ENCODE results near the gene ARMC7.

Gene ARMC7

GRCh38 chr17:75087558-75088453, 22.0 kb upstream of the ARMC7 start, which contains the start of gene SLC16A5:
TSS of gene SLC16A5 (plus strand) at chr17:75087954. CDS start at chr17:75093637, 5,683 bp downstream.
- no peaks in the 10 kb centered on the region for H3K27me3 ChIP-seq (ENCODE audit: control insufficient read depth in 5 of 5, insufficient read depth in 4 of 5, low read length in 5 of 5)
- peak within 1 kb of the TSS; percentile 38 to 84 (median 80) for H3K9ac ChIP-seq (ENCODE audit: low read length in 5 of 5)
- no peaks in the 10 kb centered on the region for H3K9me3 ChIP-seq (ENCODE audit: control insufficient read depth in 5 of 5, low read length in 5 of 5)
- H3K4me1 ChIP-seq (ENCODE audit: control insufficient read depth in 5 of 5, insufficient read depth in 5 of 5, low read length in 5 of 5), result peaks cover 3 to 46% (median 31%) of the 10 kb centered on the region in 5 donors
- peak within 1 kb of the TSS; percentile 60 for H3K27ac ChIP-seq (ENCODE audit: low read depth, low read length)
- peak within 1 kb of the TSS; percentile 65 to 77 (median 69) for H3K4me3 ChIP-seq (ENCODE audit: low read depth in 1 of 5, low read length in 5 of 5)
- no peaks in the 10 kb centered on the region for H3K36me3 ChIP-seq (ENCODE audit: control insufficient read depth in 5 of 5, insufficient read depth in 5 of 5, low read length in 5 of 5)

GRCh38 chr17:75088465-75089417, 21.0 kb upstream of the ARMC7 start:
- Histone ChIP-seq H3K4me3 (ENCODE audit: low read depth in 1 of 5, low read length in 5 of 5) (peak overlapping the region; percentile 65 to 77 (median 69)), H3K4me1 (ENCODE audit: control insufficient read depth in 5 of 5, insufficient read depth in 5 of 5, low read length in 5 of 5) (peaks cover 3 to 46% (median 31%) of the 10 kb centered on the region in 5 donors), H3K27ac (ENCODE audit: low read depth, low read length) (peak overlapping the region; percentile 60)

DNA sequence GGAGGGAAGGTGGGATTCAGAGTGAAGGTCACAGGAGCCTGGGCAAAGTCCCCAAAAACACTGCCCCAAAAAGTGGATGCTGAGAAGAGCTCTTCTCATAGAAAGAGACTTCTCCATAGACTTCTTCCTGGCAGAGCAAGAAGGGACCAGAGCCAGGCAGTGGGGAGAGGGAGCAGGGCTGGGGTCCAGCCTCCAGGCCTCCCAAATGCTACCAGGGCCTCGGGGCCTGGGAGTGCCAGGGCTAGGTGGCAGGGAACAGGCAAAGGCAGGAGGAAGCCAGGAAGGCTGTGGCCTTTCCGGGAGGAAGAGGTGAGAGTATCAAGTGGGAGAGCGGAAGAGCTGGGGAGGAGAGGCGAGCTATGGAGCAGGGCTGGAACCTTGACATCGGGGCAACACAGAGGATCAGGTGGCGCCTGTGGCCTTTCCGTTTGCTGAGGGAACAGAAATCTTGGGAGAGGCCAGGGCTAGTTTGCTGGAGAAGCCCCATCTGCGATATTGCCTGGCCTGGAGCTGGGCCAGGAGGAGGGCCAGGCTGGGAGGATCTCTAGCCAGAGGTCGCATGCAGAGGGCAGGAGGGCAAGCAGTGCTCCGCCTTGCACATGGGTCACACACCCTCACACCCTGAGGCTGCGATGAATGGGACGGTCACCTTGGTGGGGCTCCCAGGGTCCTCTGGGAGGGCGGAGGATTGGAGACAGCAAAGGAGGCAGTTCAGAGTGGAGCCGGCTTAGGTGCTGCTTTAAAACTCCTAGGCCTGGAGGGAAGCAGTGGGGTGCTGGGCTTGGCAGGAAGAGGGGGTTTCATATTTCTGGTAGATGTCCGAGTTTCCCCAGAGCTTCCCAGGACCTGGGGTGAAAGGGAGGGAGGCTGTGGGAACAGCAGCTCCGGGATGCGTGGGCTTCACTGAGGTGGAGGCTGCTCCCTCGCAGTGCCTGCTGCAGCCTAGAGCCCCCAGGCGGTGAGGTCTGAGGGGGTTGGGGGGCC, 18.6 kb upstream of the ARMC7 start:
- H3K27ac ChIP-seq (ENCODE audit: low read depth, low read length), result peak overlapping the region; percentile 4
- peak overlapping the region in 3 of 5 donors; percentile 13 to 38 (median 30) for H3K4me3 ChIP-seq (ENCODE audit: low read depth in 1 of 5, low read length in 5 of 5)
- H3K9me3 ChIP-seq (ENCODE audit: control insufficient read depth in 5 of 5, low read length in 5 of 5), result no peaks in the 10 kb centered on the region
- H3K4me1 ChIP-seq (ENCODE audit: control insufficient read depth in 5 of 5, insufficient read depth in 5 of 5, low read length in 5 of 5), result peaks cover 3 to 48% (median 35%) of the 10 kb centered on the region in 5 donors
- no peaks in the 10 kb centered on the region for H3K27me3 ChIP-seq (ENCODE audit: control insufficient read depth in 5 of 5, insufficient read depth in 4 of 5, low read length in 5 of 5)
- H3K9ac ChIP-seq (ENCODE audit: low read length in 5 of 5), result peak overlapping the region in 2 of 5 donors; percentile 11 to 71
- H3K36me3 ChIP-seq (ENCODE audit: control insufficient read depth in 5 of 5, insufficient read depth in 5 of 5, low read length in 5 of 5), result no peaks in the 10 kb centered on the region

More at GRCh38 chr17:75088465-75089417, 21.0 kb upstream of the ARMC7 start:
- H3K36me3 ChIP-seq (ENCODE audit: control insufficient read depth in 5 of 5, insufficient read depth in 5 of 5, low read length in 5 of 5), result no peaks in the 10 kb centered on the region
- H3K9me3 ChIP-seq (ENCODE audit: control insufficient read depth in 5 of 5, low read length in 5 of 5), result no peaks in the 10 kb centered on the region
- no peaks in the 10 kb centered on the region for H3K27me3 ChIP-seq (ENCODE audit: control insufficient read depth in 5 of 5, insufficient read depth in 4 of 5, low read length in 5 of 5)
- H3K9ac ChIP-seq (ENCODE audit: low read length in 5 of 5), result peak overlapping the region; percentile 38 to 84 (median 80)

- no peak overlapping the region for H3K27ac ChIP-seq (ENCODE audit: low read depth, low read length)
- peak overlapping the region in 1 of 5 donors; percentile 30 for H3K4me3 ChIP-seq (ENCODE audit: low read depth in 1 of 5, low read length in 5 of 5)
- peaks cover 3 to 48% (median 37%) of the 10 kb centered on the region in 5 donors for H3K4me1 ChIP-seq (ENCODE audit: control insufficient read depth in 5 of 5, insufficient read depth in 5 of 5, low read length in 5 of 5)
- no peaks in the 10 kb centered on the region for H3K36me3 ChIP-seq (ENCODE audit: control insufficient read depth in 5 of 5, insufficient read depth in 5 of 5, low read length in 5 of 5)
- H3K27me3 ChIP-seq (ENCODE audit: control insufficient read depth in 5 of 5, insufficient read depth in 4 of 5, low read length in 5 of 5), result no peaks in the 10 kb centered on the region
- no peaks in the 10 kb centered on the region for H3K9me3 ChIP-seq (ENCODE audit: control insufficient read depth in 5 of 5, low read length in 5 of 5)
- H3K9ac ChIP-seq (ENCODE audit: low read length in 5 of 5), result peak overlapping the region in 1 of 5 donors; percentile 11
These were observed 17.9 kb upstream of the ARMC7 start for GRCh38 chr17:75091855-75092327.

- Histone ChIP-seq H3K27me3 (ENCODE audit: control insufficient read depth in 5 of 5, insufficient read depth in 4 of 5, low read length in 5 of 5) (no peaks in the 10 kb centered on the region), H3K27ac (ENCODE audit: low read depth, low read length) (no peak overlapping the region), H3K4me1 (ENCODE audit: control insufficient read depth in 5 of 5, insufficient read depth in 5 of 5, low read length in 5 of 5) (peaks cover 2 to 31% (median 23%) of the 10 kb centered on the region in 5 donors), H3K9ac (ENCODE audit: low read length in 5 of 5) (no peak overlapping the region), H3K4me3 (ENCODE audit: low read depth in 1 of 5, low read length in 5 of 5) (no peak overlapping the region), H3K9me3 (ENCODE audit: control insufficient read depth in 5 of 5, low read length in 5 of 5) (no peaks in the 10 kb centered on the region), H3K36me3 (ENCODE audit: control insufficient read depth in 5 of 5, insufficient read depth in 5 of 5, low read length in 5 of 5) (peaks cover 0 to 8% (median 1%) of the 10 kb centered on the region in 5 donors)
These were observed 16.1 kb upstream of the ARMC7 start for GRCh38 chr17:75093548-75094158.

- H3K9ac ChIP-seq (ENCODE audit: low read length in 5 of 5), result no peak overlapping the region
- peaks cover 0 to 17% (median 8%) of the 10 kb centered on the region in 5 donors for H3K36me3 ChIP-seq (ENCODE audit: control insufficient read depth in 5 of 5, insufficient read depth in 5 of 5, low read length in 5 of 5)
- H3K4me1 ChIP-seq (ENCODE audit: control insufficient read depth in 5 of 5, insufficient read depth in 5 of 5, low read length in 5 of 5), result peaks cover 0 to 24% (median 17%) of the 10 kb centered on the region in 5 donors
- H3K27me3 ChIP-seq (ENCODE audit: control insufficient read depth in 5 of 5, insufficient read depth in 4 of 5, low read length in 5 of 5), result no peaks in the 10 kb centered on the region
- no peak overlapping the region for H3K4me3 ChIP-seq (ENCODE audit: low read depth in 1 of 5, low read length in 5 of 5)
- no peak overlapping the region for H3K27ac ChIP-seq (ENCODE audit: low read depth, low read length)
- H3K9me3 ChIP-seq (ENCODE audit: control insufficient read depth in 5 of 5, low read length in 5 of 5), result no peaks in the 10 kb centered on the region
These were observed 14.8 kb upstream of the ARMC7 start for GRCh38 chr17:75094871-75095399.

DNA sequence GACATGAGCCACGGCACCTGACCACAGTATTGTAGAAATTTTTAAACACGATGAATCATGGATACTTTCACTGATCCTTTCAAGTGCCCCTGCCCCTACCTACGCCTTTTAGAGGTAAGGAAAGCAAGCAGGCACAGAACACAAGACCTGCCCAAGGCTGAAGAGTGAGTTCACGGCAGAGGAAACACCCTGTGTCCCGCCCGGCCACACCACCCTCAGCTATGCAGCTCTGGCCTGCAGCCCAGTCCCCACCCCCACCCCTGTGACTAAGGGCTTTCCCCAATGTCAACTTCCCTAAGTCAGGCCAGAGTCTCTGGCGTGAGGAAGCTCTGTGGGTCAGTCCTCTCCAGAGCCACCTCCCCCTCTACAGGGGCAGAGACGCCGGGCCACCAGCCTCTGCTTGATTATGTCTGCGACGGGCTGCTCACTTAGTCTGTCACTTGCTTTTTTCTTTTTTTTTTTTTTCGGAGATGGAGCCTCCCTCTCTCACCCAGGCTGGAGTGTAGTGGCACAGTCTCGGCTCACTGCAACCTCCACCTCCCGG, 13.6 kb upstream of the ARMC7 start:
- no peaks in the 10 kb centered on the region for H3K9me3 ChIP-seq (ENCODE audit: control insufficient read depth in 5 of 5, low read length in 5 of 5)
- H3K27me3 ChIP-seq (ENCODE audit: control insufficient read depth in 5 of 5, insufficient read depth in 4 of 5, low read length in 5 of 5), result no peaks in the 10 kb centered on the region
- H3K27ac ChIP-seq (ENCODE audit: low read depth, low read length), result no peak overlapping the region
- peaks cover 0 to 26% (median 16%) of the 10 kb centered on the region in 5 donors for H3K36me3 ChIP-seq (ENCODE audit: control insufficient read depth in 5 of 5, insufficient read depth in 5 of 5, low read length in 5 of 5)
- no peak overlapping the region for H3K9ac ChIP-seq (ENCODE audit: low read length in 5 of 5)
- H3K4me3 ChIP-seq (ENCODE audit: low read depth in 1 of 5, low read length in 5 of 5), result peak overlapping the region in 1 of 5 donors; percentile 24
- peaks cover 0 to 16% (median 13%) of the 10 kb centered on the region in 5 donors for H3K4me1 ChIP-seq (ENCODE audit: control insufficient read depth in 5 of 5, insufficient read depth in 5 of 5, low read length in 5 of 5)

- peaks cover 0 to 26% (median 16%) of the 10 kb centered on the region in 5 donors for H3K36me3 ChIP-seq (ENCODE audit: control insufficient read depth in 5 of 5, insufficient read depth in 5 of 5, low read length in 5 of 5)
- H3K9me3 ChIP-seq (ENCODE audit: control insufficient read depth in 5 of 5, low read length in 5 of 5), result no peaks in the 10 kb centered on the region
- no peak overlapping the region for H3K27ac ChIP-seq (ENCODE audit: low read depth, low read length)
- H3K4me3 ChIP-seq (ENCODE audit: low read depth in 1 of 5, low read length in 5 of 5), result no peak overlapping the region
- no peak overlapping the region for H3K9ac ChIP-seq (ENCODE audit: low read length in 5 of 5)
- H3K27me3 ChIP-seq (ENCODE audit: control insufficient read depth in 5 of 5, insufficient read depth in 4 of 5, low read length in 5 of 5), result no peaks in the 10 kb centered on the region
- peaks cover 0 to 17% (median 12%) of the 10 kb centered on the region in 5 donors for H3K4me1 ChIP-seq (ENCODE audit: control insufficient read depth in 5 of 5, insufficient read depth in 5 of 5, low read length in 5 of 5)
These were observed 11.9 kb upstream of the ARMC7 start for GRCh38 chr17:75097865-75098264.
